ELF-1 (cell line): Measurements from ENCODE around the gene APLP1.
"Not testable (repeated sequence)": the region's sequence is repeated elsewhere in the genome, so short reads cannot be mapped to it uniquely, and the experiment has no call there.

Source experiments
- DNase-seq: peaks from one replicate; pipeline ENCODE4 v3.0.0-alpha.2; 2016; ENCODE audit warnings: low read depth, low spot score

The APLP1 gene

GRCh38 chr19:35904311-35905068 lies 36.1 kb downstream of the APLP1 start:
- DNase-seq = no peak

- no peak for DNase-seq
Measured at GRCh38 chr19:35905178-35905727, 36.9 kb downstream of the APLP1 start.

DNA sequence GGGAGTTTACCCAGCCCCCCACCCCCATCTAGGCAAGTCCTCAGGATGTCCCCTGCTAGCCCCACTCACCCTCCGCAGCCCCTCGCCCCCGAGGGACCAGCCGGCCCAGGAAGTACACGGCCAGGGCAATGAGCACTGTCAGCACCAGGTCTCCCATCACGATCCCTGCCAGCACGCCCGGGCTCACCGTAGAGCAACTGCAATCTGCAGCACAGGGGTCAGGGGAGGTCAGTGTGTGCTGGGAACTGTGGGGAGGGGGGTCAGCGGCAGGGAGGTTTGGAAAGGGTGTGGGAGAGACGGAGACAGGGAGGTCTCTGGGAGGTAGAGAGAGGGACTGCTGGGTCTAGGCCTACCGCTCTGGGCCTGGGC lies 39.0 kb downstream of the APLP1 start:
- DNase-seq = no peak

GRCh38 chr19:35908010-35908441 lies 39.7 kb downstream of the APLP1 start, which contains the start of gene TYROBP:
Gene TYROBP, minus strand, starts transcription at chr19:35908295. Its CDS starts 67 bp downstream, at chr19:35908228.
- DNase-seq = no peak

GRCh38 chr19:35908973-35909683 lies 40.8 kb downstream of the APLP1 start:
- no peak for DNase-seq

DNA sequence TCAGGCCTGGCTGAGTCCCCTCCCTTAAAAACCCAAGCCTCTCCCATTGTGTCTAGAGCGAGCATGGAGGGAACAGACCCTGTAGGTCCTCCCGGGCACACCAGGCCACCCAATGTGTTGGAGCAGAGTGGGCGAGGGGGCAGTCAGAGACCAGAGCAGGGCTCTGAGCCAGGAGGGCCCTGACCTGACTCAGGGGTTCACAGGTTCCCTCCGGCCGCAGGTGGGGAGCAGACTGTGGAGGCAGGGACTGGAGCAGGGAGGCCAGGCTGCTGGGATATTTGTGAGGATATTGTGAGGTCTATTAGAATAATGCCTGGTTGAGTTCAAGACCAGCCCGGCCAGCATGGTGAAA lies 41.3 kb downstream of the APLP1 start:
- no peak for DNase-seq

- DNase-seq = not testable (repeated sequence)
Measured at GRCh38 chr19:35910355-35910754, 42.0 kb downstream of the APLP1 start.

DNA sequence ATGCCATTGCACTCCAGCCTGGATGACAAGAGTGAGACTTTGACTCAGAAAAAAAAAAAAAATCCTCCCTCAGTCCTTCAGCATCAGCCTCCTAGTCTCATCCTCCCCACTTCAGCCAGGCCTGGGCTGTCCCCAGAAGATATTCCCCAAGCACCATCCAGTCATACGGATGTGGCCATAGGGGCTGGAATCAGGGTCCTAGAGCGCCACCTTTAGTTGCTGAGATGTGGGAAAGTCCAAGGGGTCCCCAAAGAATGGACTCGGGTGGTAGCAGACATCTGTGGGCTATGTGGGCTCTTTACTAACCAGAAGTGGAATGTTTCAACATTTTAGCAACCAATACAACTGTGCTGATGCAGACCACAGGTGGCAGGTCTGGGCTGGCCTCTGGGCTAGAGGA lies 42.8 kb downstream of the APLP1 start:
- no peak for DNase-seq

DNA sequence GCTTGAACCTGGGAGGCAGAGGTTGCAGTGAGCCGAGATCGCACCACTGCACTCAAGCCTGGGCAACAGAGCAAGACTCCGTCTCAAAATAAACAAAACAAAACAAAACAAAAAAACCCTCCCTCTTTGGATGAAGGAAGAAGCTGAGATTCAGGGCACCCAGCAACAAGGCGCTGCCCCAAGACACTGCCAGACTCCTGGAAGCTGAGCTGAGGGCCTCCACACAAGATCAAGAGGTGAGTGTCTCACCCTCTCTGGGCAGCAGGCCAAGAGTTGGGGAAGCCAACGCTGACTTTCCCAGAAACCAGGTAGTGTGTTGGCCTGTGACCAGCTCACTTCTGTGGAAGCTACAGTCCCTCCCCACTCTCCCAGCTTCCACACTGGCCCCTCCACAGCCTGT lies 43.4 kb downstream of the APLP1 start:
- no peak for DNase-seq

GRCh38 chr19:35913589-35913988 lies 45.2 kb downstream of the APLP1 start:
- DNase-seq = no peak

GRCh38 chr19:35915443-35915842 lies 47.1 kb downstream of the APLP1 start:
- no peak for DNase-seq

GRCh38 chr19:35919306-35919705 lies 50.9 kb downstream of the APLP1 start:
- DNase-seq = no peak

GRCh38 chr19:35921012-35921411 lies 52.6 kb downstream of the APLP1 start:
- no peak for DNase-seq

- no peak for DNase-seq
Measured at GRCh38 chr19:35925501-35925900, 57.1 kb downstream of the APLP1 start.

DNA sequence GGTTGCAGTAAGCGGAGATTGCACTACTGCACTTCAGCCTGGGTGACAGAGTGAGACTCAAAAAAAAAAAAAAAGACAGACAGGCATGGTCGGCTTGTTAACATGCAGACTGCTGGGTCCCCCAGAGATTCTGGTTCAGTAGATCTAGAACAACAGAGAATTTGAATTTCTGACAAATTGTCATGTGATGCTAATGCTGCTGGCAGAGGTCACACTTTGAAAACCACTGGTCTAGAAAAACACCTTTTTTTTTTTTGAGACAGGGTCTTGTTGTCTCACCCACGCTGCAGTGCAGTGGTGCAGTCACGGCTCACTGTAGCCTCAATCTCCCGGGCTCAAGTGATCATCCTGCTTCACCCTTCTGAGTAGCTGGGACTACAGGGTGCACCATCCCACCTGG lies 60.1 kb downstream of the APLP1 start:
- no peak for DNase-seq
